DOHH2 (cell line): ENCODE results near the gene PTPRC.
A peak's percentile ranks its signal among the peaks of the same experiment; 100 is the strongest.

ENCODE experiments used
- H3F3A ChIP-seq: fragments of 200-600 bp; sonication (generic), shearing (Covaris generic); 2 replicates; pipeline ENCODE4 v1.6.0; 2016; ENCODE audit warnings: antibody characterized with exemption, mild to moderate bottlenecking; ENCODE audit not compliant: control insufficient read depth, insufficient read depth
- H3K27ac ChIP-seq: fragments of 200-600 bp; sonication (generic); 2 replicates; pipeline ENCODE4 v1.5.1; 2014; ENCODE audit warnings: low read depth, mild to moderate bottlenecking, low read length, moderate library complexity
- H3K27me3 ChIP-seq: fragments of 200-600 bp; sonication (generic); 2 replicates; pipeline ENCODE4 v1.6.1; 2014; ENCODE audit warnings: mild to moderate bottlenecking, low read length, mixed read lengths; ENCODE audit not compliant: control insufficient read depth
- H3K36me3 ChIP-seq: fragments of 200-600 bp; sonication (generic); 2 replicates; pipeline ENCODE4 v1.6.1; 2014; ENCODE audit warnings: mild to moderate bottlenecking, low read length, moderate library complexity, mixed read lengths; ENCODE audit not compliant: control insufficient read depth
- H3K4me1 ChIP-seq: fragments of 200-600 bp; sonication (generic); 2 replicates; pipeline ENCODE4 v1.6.1; 2014; ENCODE audit warnings: mild to moderate bottlenecking, low read length, mixed read lengths; ENCODE audit not compliant: control insufficient read depth
- H3K4me2 ChIP-seq: fragments of 200-600 bp; sonication (generic); 2 replicates; pipeline ENCODE4 v1.6.0; 2014; ENCODE audit warnings: mild to moderate bottlenecking, low read length, moderate library complexity
- H3K4me3 ChIP-seq: fragments of 200-600 bp; sonication (generic); 2 replicates; pipeline ENCODE4 v1.5.1; 2014; ENCODE audit warnings: mild to moderate bottlenecking, low read length, mixed read lengths
- H3K79me2 ChIP-seq: fragments of 200-600 bp; sonication (generic); 2 replicates; pipeline ENCODE4 v1.6.1; 2014; ENCODE audit warnings: mild to moderate bottlenecking, low read length, mixed read lengths; ENCODE audit not compliant: control insufficient read depth
- H3K9me2 ChIP-seq: fragments of 200-600 bp; sonication (generic); replicated peaks from 2 replicates; pipeline ENCODE4 v1.6.1; 2014; ENCODE audit warnings: mild to moderate bottlenecking, low read length, mixed read lengths; ENCODE audit not compliant: control insufficient read depth
- H3K9me3 ChIP-seq: fragments of 200-600 bp; sonication (generic); 2 replicates; pipeline ENCODE4 v1.6.1; 2014; ENCODE audit warnings: antibody characterized with exemption, low read length, mixed read lengths; ENCODE audit not compliant: control insufficient read depth, insufficient read depth
- H4K20me1 ChIP-seq: fragments of 200-600 bp; sonication (generic); 2 replicates; pipeline ENCODE4 v1.6.0; 2014; ENCODE audit warnings: low read depth, mild to moderate bottlenecking, antibody characterized with exemption, low read length, moderate library complexity; ENCODE audit not compliant: control insufficient read depth, insufficient read depth
- EZH2phosphoT487 ChIP-seq: fragments of 200-600 bp; sonication (generic); IDR thresholded peaks from 2 replicates; pipeline ENCODE4 v1.6.1; 2017; ENCODE audit warnings: borderline replicate concordance, mild to moderate bottlenecking, antibody characterized with exemption, low read length, moderate library complexity, mixed read lengths
- TF ChIP-seq, protein P1 (sequence below): fragments of 200-600 bp; sonication (generic); IDR thresholded peaks from one replicate; pipeline ENCODE4 v1.5.1; 2014; ENCODE audit warnings: antibody characterized with exemption, mild to moderate bottlenecking, low read depth, low read length; ENCODE audit not compliant: poor library complexity, severe bottlenecking

Gene PTPRC

DNA sequence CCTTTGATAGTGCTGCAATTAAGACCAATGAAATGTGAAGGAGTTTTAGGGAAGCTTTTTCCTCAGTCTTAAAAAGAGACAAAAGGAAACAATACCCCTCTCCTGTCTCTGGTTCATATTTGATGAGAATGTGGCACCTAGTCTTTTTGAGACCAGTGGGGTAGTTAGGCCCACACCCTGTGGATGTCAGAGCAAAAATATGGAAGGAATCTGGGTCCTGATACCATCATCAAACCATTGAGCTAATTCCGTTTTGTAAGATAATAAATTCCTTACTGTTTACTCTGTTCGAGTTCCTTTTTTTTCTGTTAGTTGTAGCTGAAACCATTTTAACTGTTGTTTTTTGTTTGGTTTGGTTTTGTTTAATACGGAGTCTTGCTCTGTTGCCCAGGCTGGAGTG lies 33.3 kb downstream of the PTPRC start:
- Histone ChIP-seq H4K20me1 (no peaks in the 10 kb centered on the region), H3K27ac (peak overlapping the region; percentile 84), H3K9me3 (no peaks in the 10 kb centered on the region), H3K9me2 (no peaks in the 10 kb centered on the region), H3K36me3 (peaks cover 86% of the 10 kb centered on the region), H3K4me1 (peaks cover 98% of the 10 kb centered on the region), H3K4me3 (peak overlapping the region; percentile 44), H3K27me3 (no peaks in the 10 kb centered on the region), H3K79me2 (peaks cover 99% of the 10 kb centered on the region), H3F3A (peaks cover 68% of the 10 kb centered on the region), H3K4me2 (peak overlapping the region; percentile 66)
- TF ChIP-seq, protein P1, sequence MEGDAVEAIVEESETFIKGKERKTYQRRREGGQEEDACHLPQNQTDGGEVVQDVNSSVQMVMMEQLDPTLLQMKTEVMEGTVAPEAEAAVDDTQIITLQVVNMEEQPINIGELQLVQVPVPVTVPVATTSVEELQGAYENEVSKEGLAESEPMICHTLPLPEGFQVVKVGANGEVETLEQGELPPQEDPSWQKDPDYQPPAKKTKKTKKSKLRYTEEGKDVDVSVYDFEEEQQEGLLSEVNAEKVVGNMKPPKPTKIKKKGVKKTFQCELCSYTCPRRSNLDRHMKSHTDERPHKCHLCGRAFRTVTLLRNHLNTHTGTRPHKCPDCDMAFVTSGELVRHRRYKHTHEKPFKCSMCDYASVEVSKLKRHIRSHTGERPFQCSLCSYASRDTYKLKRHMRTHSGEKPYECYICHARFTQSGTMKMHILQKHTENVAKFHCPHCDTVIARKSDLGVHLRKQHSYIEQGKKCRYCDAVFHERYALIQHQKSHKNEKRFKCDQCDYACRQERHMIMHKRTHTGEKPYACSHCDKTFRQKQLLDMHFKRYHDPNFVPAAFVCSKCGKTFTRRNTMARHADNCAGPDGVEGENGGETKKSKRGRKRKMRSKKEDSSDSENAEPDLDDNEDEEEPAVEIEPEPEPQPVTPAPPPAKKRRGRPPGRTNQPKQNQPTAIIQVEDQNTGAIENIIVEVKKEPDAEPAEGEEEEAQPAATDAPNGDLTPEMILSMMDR: no peak
- TF ChIP-seq EZH2phosphoT487: no peak

DNA sequence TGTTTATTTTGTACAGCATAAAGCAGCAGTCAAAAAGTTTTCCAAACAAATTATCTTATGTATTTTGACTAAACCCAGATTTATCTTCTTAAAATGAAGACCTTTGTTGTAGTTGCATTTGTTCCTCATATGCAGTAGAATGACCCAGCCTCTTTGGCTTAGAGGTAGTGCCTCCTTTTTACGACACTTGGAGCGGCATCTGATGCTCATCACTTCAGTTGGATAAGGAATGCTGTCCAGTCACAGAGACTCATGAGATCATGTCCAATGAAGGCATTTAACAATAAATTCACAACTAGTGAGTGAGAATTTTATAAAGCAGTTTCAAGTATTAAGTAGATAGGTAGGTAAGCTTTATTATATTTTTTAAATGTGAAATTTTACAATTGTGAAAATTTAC lies 35.2 kb downstream of the PTPRC start:
- no peaks in the 10 kb centered on the region for H4K20me1 ChIP-seq
- H3K27ac ChIP-seq: peak overlapping the region; percentile 84
- no peaks in the 10 kb centered on the region for H3K27me3 ChIP-seq
- no peak for TF ChIP-seq EZH2phosphoT487
- TF ChIP-seq, protein P1: no peak
- H3K4me2 ChIP-seq: peak overlapping the region; percentile 66
- peak overlapping the region; percentile 37 for H3K4me3 ChIP-seq
- no peaks in the 10 kb centered on the region for H3K9me3 ChIP-seq
- peaks cover 76% of the 10 kb centered on the region for H3F3A ChIP-seq
- peaks cover 98% of the 10 kb centered on the region for H3K4me1 ChIP-seq
- H3K9me2 ChIP-seq: no peaks in the 10 kb centered on the region
- peaks cover 99% of the 10 kb centered on the region for H3K79me2 ChIP-seq
- H3K36me3 ChIP-seq: peaks cover 81% of the 10 kb centered on the region

GRCh38 chr1:198676253-198676652 lies 37.4 kb downstream of the PTPRC start:
- peak overlapping the region; percentile 69 for H3K4me2 ChIP-seq
- TF ChIP-seq EZH2phosphoT487: no peak
- TF ChIP-seq, protein P1: no peak
- no peaks in the 10 kb centered on the region for H3K9me3 ChIP-seq
- peaks cover 98% of the 10 kb centered on the region for H3K4me1 ChIP-seq
- H3K36me3 ChIP-seq: peaks cover 80% of the 10 kb centered on the region
- peaks cover 78% of the 10 kb centered on the region for H3F3A ChIP-seq
- H3K27me3 ChIP-seq: no peaks in the 10 kb centered on the region
- peak overlapping the region; percentile 98 for H3K27ac ChIP-seq
- no peaks in the 10 kb centered on the region for H4K20me1 ChIP-seq
- peaks cover 98% of the 10 kb centered on the region for H3K79me2 ChIP-seq
- peak overlapping the region; percentile 62 for H3K4me3 ChIP-seq
- H3K9me2 ChIP-seq: no peaks in the 10 kb centered on the region
